Measurements from ENCODE around the gene ZNF124.
"Not testable (repeated sequence)": the region's sequence is repeated elsewhere in the genome, so short reads cannot be mapped to it uniquely, and the experiment has no call there.

The ZNF124 gene

GRCh38 chr1:247146671-247147070, 25.1 kb downstream of the ZNF124 start:
- Histone ChIP-seq H3K9ac (ENCODE audit: low read length) (no peak overlapping the region), H3K4me3 (ENCODE audit: insufficient read depth, low read length, poor library complexity, severe bottlenecking) (no peak overlapping the region), H3K27me3 (ENCODE audit: low read length) (no peaks in the 10 kb centered on the region), H2AFZ (ENCODE audit: low read depth, low read length, severe bottlenecking) (no peak overlapping the region), H3K9me2 (replicated peaks; ENCODE audit: insufficient read depth, low read length) (no peaks in the 10 kb centered on the region), H4K20me1 (ENCODE audit: low read depth, low read length) (no peaks in the 10 kb centered on the region), H3F3A (ENCODE audit: insufficient read depth) (no peaks in the 10 kb centered on the region), H3K36me3 (ENCODE audit: low read length) (peaks cover 56% of the 10 kb centered on the region), H3K27ac (ENCODE audit: low read depth, low read length) (no peak overlapping the region), H3K4me2 (ENCODE audit: low read depth, low read length, poor library complexity, severe bottlenecking) (no peak overlapping the region), H3K9me3 (ENCODE audit: insufficient read depth, low read length) (peaks cover 48% of the 10 kb centered on the region; the same call in 1 of the 2 replicates), H3K79me2 (ENCODE audit: insufficient read depth, low read length) (peaks cover 22% of the 10 kb centered on the region)
- TF ChIP-seq CTCF (IDR thresholded peaks at IDR 0.05; ENCODE audit: insufficient read depth, low read length, poor library complexity, severe bottlenecking): peak; percentile 22
- TF ChIP-seq EZH2phosphoT487 (conservative IDR thresholded peaks at IDR 0.05; ENCODE audit: low read length): no peak

GRCh38 chr1:247145279-247145678, 26.5 kb downstream of the ZNF124 start:
- Histone ChIP-seq H3K36me3 (ENCODE audit: low read length) (peaks cover 46% of the 10 kb centered on the region), H2AFZ (ENCODE audit: low read depth, low read length, severe bottlenecking) (no peak overlapping the region)
- TF ChIP-seq CTCF (IDR thresholded peaks at IDR 0.05; ENCODE audit: insufficient read depth, low read length, poor library complexity, severe bottlenecking) (no peak), EZH2phosphoT487 (conservative IDR thresholded peaks at IDR 0.05; ENCODE audit: low read length) (no peak)

GRCh38 chr1:247139557-247139956, 32.3 kb downstream of the ZNF124 start:
- not testable (repeated sequence) for H3K27ac ChIP-seq (ENCODE audit: low read depth, low read length); H3K27me3 ChIP-seq (ENCODE audit: low read length); H3K4me3 ChIP-seq (ENCODE audit: insufficient read depth, low read length, poor library complexity, severe bottlenecking); H3F3A ChIP-seq (ENCODE audit: insufficient read depth); H4K20me1 ChIP-seq (ENCODE audit: low read depth, low read length); H3K9ac ChIP-seq (ENCODE audit: low read length); H3K9me2 ChIP-seq (replicated peaks; ENCODE audit: insufficient read depth, low read length); H3K4me2 ChIP-seq (ENCODE audit: low read depth, low read length, poor library complexity, severe bottlenecking); H2AFZ ChIP-seq (ENCODE audit: low read depth, low read length, severe bottlenecking)
- H3K79me2 ChIP-seq (ENCODE audit: insufficient read depth, low read length): peaks cover 38% of the 10 kb centered on the region
- peaks cover 59% of the 10 kb centered on the region; the same call in 1 of the 2 replicates for H3K9me3 ChIP-seq (ENCODE audit: insufficient read depth, low read length)
- H3K36me3 ChIP-seq (ENCODE audit: low read length): peaks cover 26% of the 10 kb centered on the region

More at GRCh38 chr1:247145279-247145678, 26.5 kb downstream of the ZNF124 start:
- Histone ChIP-seq H4K20me1 (ENCODE audit: low read depth, low read length) (no peaks in the 10 kb centered on the region), H3K4me3 (ENCODE audit: insufficient read depth, low read length, poor library complexity, severe bottlenecking) (no peak overlapping the region), H3K4me2 (ENCODE audit: low read depth, low read length, poor library complexity, severe bottlenecking) (no peak overlapping the region), H3K27ac (ENCODE audit: low read depth, low read length) (no peak overlapping the region), H3K9me2 (replicated peaks; ENCODE audit: insufficient read depth, low read length) (no peaks in the 10 kb centered on the region), H3K27me3 (ENCODE audit: low read length) (no peaks in the 10 kb centered on the region), H3K9ac (ENCODE audit: low read length) (no peak overlapping the region), H3F3A (ENCODE audit: insufficient read depth) (no peaks in the 10 kb centered on the region), H3K79me2 (ENCODE audit: insufficient read depth, low read length) (peaks cover 36% of the 10 kb centered on the region), H3K9me3 (ENCODE audit: insufficient read depth, low read length) (peaks cover 58% of the 10 kb centered on the region; the same call in 1 of the 2 replicates)

- TF ChIP-seq CTCF (IDR thresholded peaks at IDR 0.05; ENCODE audit: insufficient read depth, low read length, poor library complexity, severe bottlenecking) (no peak), EZH2phosphoT487 (conservative IDR thresholded peaks at IDR 0.05; ENCODE audit: low read length) (no peak)
- Histone ChIP-seq H3K27me3 (ENCODE audit: low read length) (no peaks in the 10 kb centered on the region), H3K4me2 (ENCODE audit: low read depth, low read length, poor library complexity, severe bottlenecking) (no peak overlapping the region), H3K27ac (ENCODE audit: low read depth, low read length) (no peak overlapping the region), H3K9me2 (replicated peaks; ENCODE audit: insufficient read depth, low read length) (no peaks in the 10 kb centered on the region), H3K79me2 (ENCODE audit: insufficient read depth, low read length) (peaks cover 32% of the 10 kb centered on the region), H3K4me3 (ENCODE audit: insufficient read depth, low read length, poor library complexity, severe bottlenecking) (no peak overlapping the region), H3K36me3 (ENCODE audit: low read length) (peaks cover 25% of the 10 kb centered on the region; the same call in 1 of the 2 replicates), H2AFZ (ENCODE audit: low read depth, low read length, severe bottlenecking) (no peak overlapping the region), H3F3A (ENCODE audit: insufficient read depth) (no peaks in the 10 kb centered on the region), H3K9ac (ENCODE audit: low read length) (no peak overlapping the region), H4K20me1 (ENCODE audit: low read depth, low read length) (no peaks in the 10 kb centered on the region), H3K9me3 (ENCODE audit: insufficient read depth, low read length) (peaks cover 13% of the 10 kb centered on the region; the same call in 1 of the 2 replicates)
These were observed 40.6 kb downstream of the ZNF124 start for GRCh38 chr1:247131236-247131635.

GRCh38 chr1:247127519-247128282, 44.1 kb downstream of the ZNF124 start:
- not testable (repeated sequence) for H3K9me2 ChIP-seq (replicated peaks; ENCODE audit: insufficient read depth, low read length); H3K27ac ChIP-seq (ENCODE audit: low read depth, low read length); H3K27me3 ChIP-seq (ENCODE audit: low read length); H3F3A ChIP-seq (ENCODE audit: insufficient read depth); H2AFZ ChIP-seq (ENCODE audit: low read depth, low read length, severe bottlenecking); H4K20me1 ChIP-seq (ENCODE audit: low read depth, low read length); H3K9me3 ChIP-seq (ENCODE audit: insufficient read depth, low read length)
- Histone ChIP-seq H3K4me3 (ENCODE audit: insufficient read depth, low read length, poor library complexity, severe bottlenecking) (peak overlapping the region; percentile 57), H3K36me3 (ENCODE audit: low read length) (peaks cover 14% of the 10 kb centered on the region; the same call in 1 of the 2 replicates), H3K9ac (ENCODE audit: low read length) (peak overlapping the region; percentile 40), H3K79me2 (ENCODE audit: insufficient read depth, low read length) (peaks cover 18% of the 10 kb centered on the region), H3K4me2 (ENCODE audit: low read depth, low read length, poor library complexity, severe bottlenecking) (peak overlapping the region; percentile 77)
